Activated B cell treated with CpG ODN at 0.5 μM for 24 hours (primary cell): ENCODE data around the gene PRKCB. TPM values are rescaled to one million over a fixed set of nuclear protein-coding genes. Genes with fewer than 3 reads are reported as not detected.
"Not testable (repeated sequence)": the region's sequence is repeated elsewhere in the genome, so short reads cannot be mapped to it uniquely, and the experiment has no call there.

Experiments
- ATAC-seq: fragments of 200-7000 bp; cut with Tn5 transposase; one replicate; pipeline ENCODE4 v1.10.0; 2021; ENCODE audit warnings: low read depth, mild to moderate bottlenecking, moderate library complexity
- CTCF ChIA-PET: fragments of 350-600 bp; sonication (Branson Sonifier 250); formaldehyde crosslinking; loops from one replicate; lab custom pipeline; 2021; ENCODE audit warnings: antibody characterized with exemption; lab: Charles Lee
- POLR2A ChIA-PET: fragments of 350-600 bp; sonication (Branson Sonifier 250); formaldehyde crosslinking; loops from one replicate; lab custom pipeline; 2021; ENCODE audit warnings: antibody characterized with exemption; lab: Charles Lee
- DNase-seq: peaks from one replicate; pipeline ENCODE4 v3.0.0; 2022
- H3K27ac Mint-ChIP-seq: one replicate; pipeline ENCODE4 v1.8.0; 2020; ENCODE audit warnings: mixed read lengths
- H3K27me3 Mint-ChIP-seq: one replicate; pipeline ENCODE4 v1.8.0; 2021; ENCODE audit warnings: mixed read lengths
- H3K36me3 Mint-ChIP-seq: one replicate; pipeline ENCODE4 v1.8.0; 2021; ENCODE audit warnings: low read depth, mixed read lengths
- H3K4me1 Mint-ChIP-seq: one replicate; pipeline ENCODE4 v1.8.0; 2021; ENCODE audit warnings: mixed read lengths
- H3K4me3 Mint-ChIP-seq: one replicate; pipeline ENCODE4 v1.8.0; 2020; ENCODE audit warnings: mild to moderate bottlenecking, mixed read lengths
- H3K9me3 Mint-ChIP-seq: one replicate; pipeline ENCODE4 v1.8.0; 2020; ENCODE audit warnings: mixed read lengths
- intact Hi-C: fragments of 100-400 bp; cut with micrococcal nuclease; formaldehyde crosslinking; loops from one replicate; pipeline ENCODE4 v1.15.1; 2024
- total RNA-seq: library from RNA; stranded (reverse); gene quantifications from 2 replicates; pipeline ENCODE4 v1.2.3, GENCODE V29; 2022
- TF ChIP-seq, protein P1 (sequence below): fragments of 200-600 bp; IDR thresholded peaks from one replicate; pipeline ENCODE4 v1.8.0; 2022; ENCODE audit warnings: antibody characterized with exemption, mild to moderate bottlenecking

The PRKCB gene
- total RNA-seq, 1 donor from 2014 or later = 146 TPM

DNA sequence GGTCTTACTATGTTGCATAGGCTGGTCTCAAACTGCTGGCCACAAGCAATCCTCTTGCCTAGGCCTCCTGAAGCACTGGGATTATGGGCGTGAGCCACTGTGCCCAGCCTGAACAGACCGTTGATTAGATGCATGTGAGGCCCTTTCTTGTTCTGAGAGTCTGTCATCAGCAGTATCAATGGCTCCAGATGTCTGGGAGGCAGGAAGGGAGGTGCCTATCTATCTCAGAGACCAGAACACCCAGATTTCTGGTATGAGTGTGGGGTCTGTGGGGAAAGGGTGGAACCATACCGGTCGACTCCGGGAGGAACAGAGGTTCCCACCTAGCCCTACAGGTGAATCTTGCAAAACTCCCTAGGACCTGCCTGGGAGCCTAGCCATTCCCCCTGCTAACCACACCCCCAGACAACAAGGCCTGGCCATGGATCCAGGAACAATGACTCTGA is 71.7 kb downstream of the PRKCB start:
- Mint-ChIP-seq H3K27ac (peak overlapping the region; percentile 82), H3K4me3 (no peak overlapping the region), H3K27me3 (no peaks in the 10 kb centered on the region), H3K9me3 (no peaks in the 10 kb centered on the region), H3K4me1 (peaks cover 88% of the 10 kb centered on the region), H3K36me3 (peaks cover 28% of the 10 kb centered on the region)
- TF ChIP-seq, protein P1, sequence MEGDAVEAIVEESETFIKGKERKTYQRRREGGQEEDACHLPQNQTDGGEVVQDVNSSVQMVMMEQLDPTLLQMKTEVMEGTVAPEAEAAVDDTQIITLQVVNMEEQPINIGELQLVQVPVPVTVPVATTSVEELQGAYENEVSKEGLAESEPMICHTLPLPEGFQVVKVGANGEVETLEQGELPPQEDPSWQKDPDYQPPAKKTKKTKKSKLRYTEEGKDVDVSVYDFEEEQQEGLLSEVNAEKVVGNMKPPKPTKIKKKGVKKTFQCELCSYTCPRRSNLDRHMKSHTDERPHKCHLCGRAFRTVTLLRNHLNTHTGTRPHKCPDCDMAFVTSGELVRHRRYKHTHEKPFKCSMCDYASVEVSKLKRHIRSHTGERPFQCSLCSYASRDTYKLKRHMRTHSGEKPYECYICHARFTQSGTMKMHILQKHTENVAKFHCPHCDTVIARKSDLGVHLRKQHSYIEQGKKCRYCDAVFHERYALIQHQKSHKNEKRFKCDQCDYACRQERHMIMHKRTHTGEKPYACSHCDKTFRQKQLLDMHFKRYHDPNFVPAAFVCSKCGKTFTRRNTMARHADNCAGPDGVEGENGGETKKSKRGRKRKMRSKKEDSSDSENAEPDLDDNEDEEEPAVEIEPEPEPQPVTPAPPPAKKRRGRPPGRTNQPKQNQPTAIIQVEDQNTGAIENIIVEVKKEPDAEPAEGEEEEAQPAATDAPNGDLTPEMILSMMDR = no peak
- DNase-seq (no peak), ATAC-seq (no peak)
- CTCF ChIA-PET = no interaction called here
- intact Hi-C loops = no loop called here
- POLR2A ChIA-PET = interaction anchor here (1.2 to 2.0 kb wide), 2 partner anchors 8 to 10 kb away, joined by 5 to 6 read pairs; no protein-coding TSS in a partner anchor

DNA sequence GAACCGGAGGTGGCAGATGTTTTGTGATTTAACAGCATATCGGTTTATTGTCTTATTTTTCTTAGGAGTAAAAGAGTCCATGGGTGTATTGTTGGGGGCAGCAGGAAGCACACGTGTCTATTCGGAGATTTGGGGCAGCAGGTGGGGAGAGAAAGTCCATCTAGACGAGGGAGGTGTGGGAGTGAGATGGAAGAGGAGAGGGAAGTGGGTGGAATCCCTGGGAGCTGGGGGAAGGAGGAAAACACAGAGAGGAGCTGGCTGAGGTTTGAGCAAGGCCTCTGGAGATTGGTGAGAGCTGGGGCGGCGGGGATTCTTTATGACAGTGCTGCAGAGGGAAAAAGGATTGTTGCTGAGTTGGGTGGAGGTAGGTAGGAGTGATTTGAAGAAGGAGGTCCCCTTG is 72.1 kb downstream of the PRKCB start:
- Mint-ChIP-seq H3K9me3 (no peaks in the 10 kb centered on the region), H3K4me1 (peaks cover 86% of the 10 kb centered on the region), H3K27ac (peak overlapping the region; percentile 82), H3K4me3 (no peak overlapping the region), H3K27me3 (no peaks in the 10 kb centered on the region), H3K36me3 (peaks cover 28% of the 10 kb centered on the region)
- ATAC-seq (no peak), DNase-seq (no peak)
- intact Hi-C loops = no loop called here
- TF ChIP-seq, protein P1 = no peak
- ChIA-PET CTCF (no interaction called here), POLR2A (interaction anchor here (0.7 to 2.0 kb wide), 3 partner anchors 8 to 102 kb away, joined by 4 to 6 read pairs (median 5); no protein-coding TSS in a partner anchor)

DNA sequence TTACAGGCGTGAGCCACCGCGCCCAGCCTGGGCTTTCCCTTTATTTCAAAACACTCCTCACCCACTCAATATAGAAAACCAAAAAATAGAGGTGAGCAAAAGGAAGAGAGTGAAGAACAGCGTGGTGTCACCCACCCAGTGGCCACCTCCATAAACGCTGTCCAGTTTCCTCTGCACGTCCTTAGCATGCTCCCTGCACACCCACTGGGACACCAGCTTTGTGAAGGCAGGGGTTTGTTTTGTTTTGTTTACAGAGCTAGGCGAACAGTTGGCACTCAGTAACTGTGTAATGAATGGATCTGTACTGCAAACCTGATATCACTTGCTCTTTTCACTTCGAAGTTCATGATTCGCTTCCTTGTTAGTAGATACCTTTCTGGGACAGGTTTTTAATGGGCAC is 73.0 kb downstream of the PRKCB start:
- H3K27ac Mint-ChIP-seq = peak overlapping the region; percentile 84
- DNase-seq = no peak
- H3K4me1 Mint-ChIP-seq = peaks cover 86% of the 10 kb centered on the region
- intact Hi-C loops = no loop called here
- H3K36me3 Mint-ChIP-seq = peaks cover 31% of the 10 kb centered on the region
- ChIA-PET CTCF (no interaction called here), POLR2A (interaction anchor here (0.7 kb wide), 1 partner anchor 103 kb away, joined by 4 read pairs; no protein-coding TSS in a partner anchor)
- no peak for ATAC-seq
- no peaks in the 10 kb centered on the region for H3K27me3 Mint-ChIP-seq
- no peaks in the 10 kb centered on the region for H3K9me3 Mint-ChIP-seq
- TF ChIP-seq, protein P1 = no peak
- no peak overlapping the region for H3K4me3 Mint-ChIP-seq

DNA sequence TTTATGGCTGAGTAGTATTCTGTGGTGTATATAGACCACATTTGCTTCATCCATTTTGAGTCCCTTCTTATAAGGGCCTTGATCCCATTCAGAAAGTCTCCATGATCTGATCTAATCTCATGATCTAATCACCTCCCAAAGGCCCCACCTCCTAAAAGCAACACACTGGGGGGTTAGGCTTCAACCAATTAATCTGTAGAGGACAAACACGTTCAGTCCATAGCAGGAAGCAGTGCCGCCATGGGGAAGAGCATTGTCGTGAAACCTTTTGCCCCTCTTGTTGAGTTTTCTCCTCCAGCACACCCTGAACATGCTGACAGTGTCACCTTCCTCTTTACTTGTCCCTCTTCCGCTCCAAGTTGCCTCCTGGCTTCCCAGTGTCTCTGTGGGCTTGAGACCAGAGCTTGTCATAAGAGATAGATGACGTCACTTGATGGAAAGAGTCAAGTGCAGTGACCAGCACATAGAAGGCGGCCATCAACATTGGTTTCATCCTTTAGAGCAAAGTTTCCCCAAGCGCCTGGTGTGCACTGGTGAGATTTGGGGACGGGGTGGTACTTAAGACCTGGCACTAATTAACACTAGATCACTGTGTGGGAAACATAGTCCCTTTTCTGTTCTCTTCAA is 74.1 kb downstream of the PRKCB start:
- H3K9me3 Mint-ChIP-seq = no peaks in the 10 kb centered on the region
- intact Hi-C loops = no loop called here
- TF ChIP-seq, protein P1 = no peak
- peaks cover 31% of the 10 kb centered on the region for H3K36me3 Mint-ChIP-seq
- no peaks in the 10 kb centered on the region for H3K27me3 Mint-ChIP-seq
- ChIA-PET CTCF (no interaction called here), POLR2A (no interaction called here)
- no peak for ATAC-seq
- DNase-seq = no peak
- H3K4me1 Mint-ChIP-seq = peaks cover 88% of the 10 kb centered on the region
- peak overlapping the region; percentile 84 for H3K27ac Mint-ChIP-seq
- no peak overlapping the region for H3K4me3 Mint-ChIP-seq

DNA sequence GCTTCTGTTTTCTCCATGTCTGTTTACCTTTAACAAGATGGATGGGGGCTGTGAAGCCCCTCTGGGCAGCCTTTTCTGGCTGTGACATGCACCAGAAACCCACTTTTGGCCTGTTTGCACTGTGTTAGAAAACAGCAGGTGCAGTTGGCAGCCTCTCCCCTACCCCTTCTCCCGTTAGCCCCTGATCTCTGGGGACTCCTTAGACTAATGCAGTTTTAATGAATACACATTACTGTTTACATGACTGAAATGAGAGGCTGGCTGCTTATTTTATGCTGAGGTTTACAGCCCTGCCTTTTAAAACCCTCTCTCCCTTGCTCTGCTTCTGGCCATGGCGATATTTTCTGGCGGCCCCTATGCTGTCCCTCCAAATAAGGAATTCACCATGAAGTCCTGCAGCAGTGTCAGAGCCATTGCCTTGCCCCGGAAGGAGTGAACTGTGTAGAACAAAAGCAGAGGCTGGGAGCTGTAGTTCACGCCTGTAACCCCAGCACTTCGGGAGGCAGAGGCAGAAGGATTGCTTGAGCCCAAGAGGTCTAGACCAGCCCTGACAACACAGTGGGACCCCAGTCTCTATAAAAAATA is 79.3 kb downstream of the PRKCB start:
- ChIA-PET CTCF (no interaction called here), POLR2A (interaction anchor here (0.6 to 1.6 kb wide), 3 partner anchors 8 to 95 kb away, joined by 3 to 8 read pairs (median 6); no protein-coding TSS in a partner anchor)
- DNase-seq (no peak), ATAC-seq (peak; percentile 25)
- intact Hi-C loops = no loop called here
- TF ChIP-seq, protein P1 = no peak
- H3K4me3 Mint-ChIP-seq = peak overlapping the region; percentile 35
- H3K27me3 Mint-ChIP-seq = no peaks in the 10 kb centered on the region
- H3K4me1 Mint-ChIP-seq = peaks cover 75% of the 10 kb centered on the region
- peak overlapping the region; percentile 77 for H3K27ac Mint-ChIP-seq
- H3K36me3 Mint-ChIP-seq = peaks cover 33% of the 10 kb centered on the region
- peaks cover 5% of the 10 kb centered on the region for H3K9me3 Mint-ChIP-seq

DNA sequence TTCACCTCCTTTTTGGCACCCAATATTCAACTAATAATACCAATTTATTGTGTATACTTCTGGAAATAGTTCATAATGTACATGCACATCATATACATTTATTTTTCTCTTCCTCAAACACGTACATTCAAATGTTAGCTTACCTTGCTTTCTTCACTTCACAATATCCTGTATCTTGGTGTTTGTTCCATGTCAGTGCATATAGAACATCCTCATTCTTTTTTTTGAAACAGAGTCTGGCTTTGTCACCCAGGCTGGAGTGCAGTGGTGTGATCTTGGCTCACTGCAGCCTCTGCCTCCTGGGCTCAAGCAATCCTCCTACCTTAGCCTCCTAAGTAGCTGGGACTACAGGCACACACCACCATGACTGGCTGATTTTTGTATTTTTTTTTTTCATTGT is 80.8 kb downstream of the PRKCB start:
- DNase-seq, intact Hi-C loops, H3K9me3 Mint-ChIP-seq, H3K27me3 Mint-ChIP-seq: not testable (repeated sequence)
- ChIA-PET CTCF (interaction anchor here (1.8 kb wide), 1 partner anchor 94 kb away, joined by 5 read pairs; no protein-coding TSS in a partner anchor), POLR2A (interaction anchor here (0.6 to 0.9 kb wide), 3 partner anchors 12 to 84 kb away, joined by 3 to 5 read pairs (median 3); no protein-coding TSS in a partner anchor)
- Mint-ChIP-seq H3K36me3 (peaks cover 35% of the 10 kb centered on the region), H3K4me1 (peaks cover 78% of the 10 kb centered on the region), H3K4me3 (peak overlapping the region; percentile 4), H3K27ac (peak overlapping the region; percentile 84)
- ATAC-seq = peak; percentile 35
